ENCODE measurements around the gene SEC24A.
A peak's percentile ranks its signal among the peaks of the same experiment; 100 is the strongest.
"Not testable (repeated sequence)": the region's sequence is repeated elsewhere in the genome, so short reads cannot be mapped to it uniquely, and the experiment has no call there.

SEC24A gene

GRCh38 chr5:134648425-134649162 lies at the start of gene SEC24A:
TSS of gene SEC24A (plus strand) at chr5:134648785. CDS start at chr5:134649077, 292 bp downstream.
- TF ChIP-seq CTCF (IDR thresholded peaks at IDR 0.05; ENCODE audit: borderline replicate concordance, control extremely low read depth, extremely low read depth, insufficient read depth, missing control alignments) = no peak
- in situ Hi-C loops (cut with MboI; ENCODE audit: low sequenced_read_pairs, unreplicated experiment) = no loop called here

GRCh38 chr5:134599820-134600219 lies 48.8 kb upstream of the SEC24A start:
- DNase-seq (ENCODE audit: low spot score); in situ Hi-C loops (cut with MboI; ENCODE audit: low sequenced_read_pairs, unreplicated experiment): not testable (repeated sequence)

More at GRCh38 chr5:134648425-134649162, at the start of gene SEC24A:
- peak; percentile 96 for DNase-seq (ENCODE audit: low spot score)

GRCh38 chr5:134600600-134600999 lies 48.0 kb upstream of the SEC24A start:
- TF ChIP-seq CTCF (IDR thresholded peaks at IDR 0.05; ENCODE audit: borderline replicate concordance, control extremely low read depth, extremely low read depth, insufficient read depth, missing control alignments) = no peak
- DNase-seq (ENCODE audit: low spot score) = no peak
- in situ Hi-C loops (cut with MboI; ENCODE audit: low sequenced_read_pairs, unreplicated experiment) = no loop called here

- TF ChIP-seq CTCF (IDR thresholded peaks at IDR 0.05; ENCODE audit: borderline replicate concordance, control extremely low read depth, extremely low read depth, insufficient read depth, missing control alignments) = no peak
- no peak for DNase-seq (ENCODE audit: low spot score)
- in situ Hi-C loops (cut with MboI; ENCODE audit: low sequenced_read_pairs, unreplicated experiment) = no loop called here
Observed at GRCh38 chr5:134603059-134603458, 45.5 kb upstream of the SEC24A start.

- DNase-seq (ENCODE audit: low spot score) = no peak
- in situ Hi-C loops (cut with MboI; ENCODE audit: low sequenced_read_pairs, unreplicated experiment) = no loop called here
- no peak for TF ChIP-seq CTCF (IDR thresholded peaks at IDR 0.05; ENCODE audit: borderline replicate concordance, control extremely low read depth, extremely low read depth, insufficient read depth, missing control alignments)
Observed at GRCh38 chr5:134604908-134605307, 43.7 kb upstream of the SEC24A start.

- in situ Hi-C loops (cut with MboI; ENCODE audit: low sequenced_read_pairs, unreplicated experiment) = no loop called here
- no peak for TF ChIP-seq CTCF (IDR thresholded peaks at IDR 0.05; ENCODE audit: borderline replicate concordance, control extremely low read depth, extremely low read depth, insufficient read depth, missing control alignments)
- no peak for DNase-seq (ENCODE audit: low spot score)
Observed at GRCh38 chr5:134606726-134607125, 41.9 kb upstream of the SEC24A start.

GRCh38 chr5:134608555-134608954 lies 40.0 kb upstream of the SEC24A start:
- DNase-seq (ENCODE audit: low spot score) = no peak
- in situ Hi-C loops (cut with MboI; ENCODE audit: low sequenced_read_pairs, unreplicated experiment) = no loop called here
- TF ChIP-seq CTCF (IDR thresholded peaks at IDR 0.05; ENCODE audit: borderline replicate concordance, control extremely low read depth, extremely low read depth, insufficient read depth, missing control alignments) = no peak
